ENCODE data around the gene TBC1D22A.

- TF ChIP-seq EZH2phosphoT487 (IDR thresholded peaks at IDR 0.05; ENCODE audit: borderline replicate concordance) = no peak
- no peak for TF ChIP-seq SRF (IDR thresholded peaks at IDR 0.05; ENCODE audit: low read depth)
- peak; percentile 16 to 46 (median 42); a peak in 5 of 6 replicates for TF ChIP-seq CTCF (IDR thresholded peaks at IDR 0.05 in 2 of 3, conservative IDR thresholded peaks at IDR 0.05 in 1 of 3; ENCODE audit: borderline replicate concordance in 1 of 3, insufficient read depth in 1 of 3, low read depth in 2 of 3, low read length in 2 of 3)
- no peak for TF ChIP-seq SIN3A (IDR thresholded peaks at IDR 0.05; ENCODE audit: low read depth)
- TF ChIP-seq POLR2A (IDR thresholded peaks at IDR 0.05; ENCODE audit: borderline replicate concordance, extremely low read depth, insufficient read depth, insufficient read length) = no peak
- TF ChIP-seq EZH2 (IDR thresholded peaks at IDR 0.05) = no peak
- TF ChIP-seq JUND (IDR thresholded peaks at IDR 0.05) = no peak
- no peak for TF ChIP-seq ZNF274 (IDR thresholded peaks at IDR 0.05; ENCODE audit: low read depth, low read length)
- no peak for TF ChIP-seq ZBTB33 (IDR thresholded peaks at IDR 0.05; ENCODE audit: extremely low read depth, insufficient replicate concordance, low read length)
- no peak for TF ChIP-seq REST (IDR thresholded peaks at IDR 0.05; ENCODE audit: low read depth)
- no peak for TF ChIP-seq TCF7L2 (IDR thresholded peaks at IDR 0.05; ENCODE audit: borderline replicate concordance, extremely low read depth, insufficient read depth, insufficient read length)
These were observed 234.3 kb downstream of the TBC1D22A start for GRCh38 chr22:46996595-46997310.
